Trophoblast cell (in vitro differentiated cells and primary cell): ENCODE data around the gene KCNJ6.

ENCODE experiments used
- DNase-seq, 2 donors: peaks; one replicate each; pipeline ENCODE4 v3.0.0-alpha.2; 2016
- H2AFZ ChIP-seq: 2 replicates; pipeline ENCODE4 v1.6.1; 2013; ENCODE audit warnings: low read length, moderate library complexity, mild to moderate bottlenecking; ENCODE audit not compliant: insufficient read depth, poor library complexity
- H2AK5ac ChIP-seq: 2 replicates; pipeline ENCODE4 v1.6.1; 2013; ENCODE audit warnings: mild to moderate bottlenecking, low read length
- H2BK120ac ChIP-seq: 2 replicates; pipeline ENCODE4 v1.6.1; 2013; ENCODE audit warnings: low read length, mild to moderate bottlenecking, moderate library complexity; ENCODE audit not compliant: insufficient read depth, poor library complexity
- H2BK12ac ChIP-seq: 2 replicates; pipeline ENCODE4 v1.6.1; 2013; ENCODE audit warnings: mild to moderate bottlenecking, low read length, moderate library complexity
- H2BK5ac ChIP-seq: 2 replicates; pipeline ENCODE4 v1.6.1; 2013; ENCODE audit warnings: low read length, low read depth, moderate library complexity, mild to moderate bottlenecking; ENCODE audit not compliant: poor library complexity
- H3K14ac ChIP-seq: 2 replicates; pipeline ENCODE4 v1.6.1; 2013; ENCODE audit warnings: mild to moderate bottlenecking, low read length
- H3K18ac ChIP-seq: 2 replicates; pipeline ENCODE4 v1.6.1; 2013; ENCODE audit warnings: mild to moderate bottlenecking, low read length
- H3K23ac ChIP-seq: 2 replicates; pipeline ENCODE4 v1.6.1; 2013; ENCODE audit warnings: low read length
- H3K27ac ChIP-seq: 2 replicates; pipeline ENCODE4 v1.5.1; 2013; ENCODE audit warnings: low read depth, mild to moderate bottlenecking, inconsistent platforms, low read length, moderate library complexity
- H3K27me3 ChIP-seq: 2 replicates; pipeline ENCODE4 v1.6.1; 2013; ENCODE audit warnings: inconsistent platforms, mild to moderate bottlenecking, low read length, moderate library complexity; ENCODE audit not compliant: insufficient read depth
- H3K36me3 ChIP-seq, 2 experiments: 1 replicate in 1 of 2; 2 replicates in 1 of 2; pipeline ENCODE4 v1.6.1; 2013; ENCODE audit warnings: low read length in 2 of 2, mild to moderate bottlenecking in 2 of 2, moderate library complexity in 1 of 2; ENCODE audit not compliant: insufficient read depth in 2 of 2, control insufficient read depth in 1 of 2
- H3K4ac ChIP-seq: 2 replicates; pipeline ENCODE4 v1.6.1; 2013; ENCODE audit warnings: low read depth, mild to moderate bottlenecking, low read length, moderate library complexity
- H3K4me1 ChIP-seq, 2 experiments: 1 replicate in 1 of 2; 2 replicates in 1 of 2; pipeline ENCODE4 v1.6.1; 2013; ENCODE audit warnings: low read length in 2 of 2, mild to moderate bottlenecking in 2 of 2, moderate library complexity in 1 of 2; ENCODE audit not compliant: insufficient read depth in 2 of 2, control insufficient read depth in 1 of 2
- H3K4me2 ChIP-seq: 2 replicates; pipeline ENCODE4 v1.6.1; 2013; ENCODE audit warnings: inconsistent platforms, mild to moderate bottlenecking, low read length, moderate library complexity
- H3K4me3 ChIP-seq: 2 replicates; pipeline ENCODE4 v1.5.1; 2013; ENCODE audit warnings: mild to moderate bottlenecking, low read depth, low read length, inconsistent platforms
- H3K79me1 ChIP-seq: one replicate; pipeline ENCODE4 v1.6.1; 2013; ENCODE audit warnings: low read length
- H3K79me2 ChIP-seq: 2 replicates; pipeline ENCODE4 v1.6.1; 2013; ENCODE audit warnings: low read length, mild to moderate bottlenecking; ENCODE audit not compliant: control insufficient read depth, insufficient read depth, poor library complexity
- H3K9ac ChIP-seq: 2 replicates; pipeline ENCODE4 v1.6.1; 2013; ENCODE audit warnings: mild to moderate bottlenecking, low read length
- H3K9me3 ChIP-seq: 2 replicates; pipeline ENCODE4 v1.6.1; 2013; ENCODE audit warnings: low read depth, mild to moderate bottlenecking, control low read depth, inconsistent platforms, low read length; ENCODE audit not compliant: insufficient read depth
- H4K12ac ChIP-seq: 2 replicates; pipeline ENCODE4 v1.6.1; 2013; ENCODE audit warnings: low read depth, mild to moderate bottlenecking, low read length, moderate library complexity
- H4K8ac ChIP-seq: 2 replicates; pipeline ENCODE4 v1.6.1; 2013; ENCODE audit warnings: low read depth, mild to moderate bottlenecking, low read length, moderate library complexity
- H4K91ac ChIP-seq: one replicate; pipeline ENCODE4 v1.6.1; 2013; ENCODE audit warnings: low read depth, mild to moderate bottlenecking, low read length, moderate library complexity
- WGBS: extraction: QIAGEN DNeasy Blood & Tissue Kit; methylation state at CpG from one replicate; pipeline ENCODE4 v1.1.7; 2013; ENCODE audit warnings: missing lambda C conversion rate; ENCODE audit not compliant: insufficient read length, insufficient coverage; ENCODE audit errors: extremely low coverage; 5-methylcytosine and 5-hydroxymethylcytosine counted together

KCNJ6 gene

GRCh38 chr21:37601027-37601426 is 315.2 kb downstream of the KCNJ6 start:
- Histone ChIP-seq H3K14ac (no peak overlapping the region), H3K4me2 (no peak overlapping the region), H2AFZ (no peak overlapping the region), H3K27ac (no peak overlapping the region), H3K23ac (no peak overlapping the region), H4K8ac (no peak overlapping the region), H3K18ac (no peak overlapping the region), H3K36me3 (no peaks in the 10 kb centered on the region), H3K9ac (no peak overlapping the region), H2AK5ac (no peak overlapping the region), H2BK12ac (no peak overlapping the region), H3K4me3 (no peak overlapping the region), H3K79me2 (no peaks in the 10 kb centered on the region), H3K4me1 (no peaks in the 10 kb centered on the region), H3K27me3 (no peaks in the 10 kb centered on the region), H3K4ac (no peak overlapping the region), H3K79me1 (no peaks in the 10 kb centered on the region), H2BK5ac (no peak overlapping the region), H3K9me3 (peaks cover 8% of the 10 kb centered on the region), H4K91ac (no peak overlapping the region), H2BK120ac (no peak overlapping the region), H4K12ac (no peak overlapping the region)
- no CpG with 5 or more reads among the region's 3 CpGs for WGBS
- no peak for DNase-seq

- H3K4me1 ChIP-seq = peaks cover 3 to 4% of the 10 kb centered on the region in 2 experiments
- H2BK120ac ChIP-seq = no peak overlapping the region
- no peak overlapping the region for H3K27ac ChIP-seq
- H3K9me3 ChIP-seq = peaks cover 3% of the 10 kb centered on the region
- H3K27me3 ChIP-seq = peaks cover 2% of the 10 kb centered on the region
- no peak overlapping the region for H3K4ac ChIP-seq
- H3K4me3 ChIP-seq = no peak overlapping the region
- H3K79me2 ChIP-seq = no peaks in the 10 kb centered on the region
- no peak overlapping the region for H4K91ac ChIP-seq
- H4K8ac ChIP-seq = no peak overlapping the region
- H4K12ac ChIP-seq = no peak overlapping the region
- H3K4me2 ChIP-seq = no peak overlapping the region
- H2AK5ac ChIP-seq = no peak overlapping the region
- no peaks in the 10 kb centered on the region for H3K79me1 ChIP-seq
- no peak for DNase-seq
- no peak overlapping the region for H2AFZ ChIP-seq
- H3K23ac ChIP-seq = no peak overlapping the region
- WGBS = no CpG with 5 or more reads among the region's 8 CpGs
- no peak overlapping the region for H2BK5ac ChIP-seq
- H2BK12ac ChIP-seq = no peak overlapping the region
- no peak overlapping the region for H3K14ac ChIP-seq
- H3K18ac ChIP-seq = no peak overlapping the region
- peak overlapping the region; percentile 39 for H3K9ac ChIP-seq
- H3K36me3 ChIP-seq = no peaks in the 10 kb centered on the region
These were observed 320.3 kb downstream of the KCNJ6 start for GRCh38 chr21:37595944-37596343.

- Histone ChIP-seq H3K27me3 (peaks cover 2% of the 10 kb centered on the region), H2BK5ac (no peak overlapping the region), H3K18ac (no peak overlapping the region), H3K4me3 (no peak overlapping the region), H3K36me3 (no peaks in the 10 kb centered on the region), H3K79me1 (no peaks in the 10 kb centered on the region), H3K14ac (no peak overlapping the region), H3K4ac (no peak overlapping the region), H4K91ac (no peak overlapping the region), H3K27ac (no peak overlapping the region), H4K12ac (no peak overlapping the region), H3K23ac (no peak overlapping the region), H2AK5ac (no peak overlapping the region), H2BK120ac (no peak overlapping the region), H3K9ac (no peak overlapping the region), H2BK12ac (no peak overlapping the region), H3K79me2 (no peaks in the 10 kb centered on the region), H3K4me1 (peaks cover 3 to 4% of the 10 kb centered on the region in 2 experiments), H4K8ac (no peak overlapping the region), H3K4me2 (no peak overlapping the region), H3K9me3 (peaks cover 3% of the 10 kb centered on the region), H2AFZ (no peak overlapping the region)
- DNase-seq = no peak
- no CpG with 5 or more reads among the region's 15 CpGs for WGBS
These were observed 321.7 kb downstream of the KCNJ6 start for GRCh38 chr21:37594472-37594951.

GRCh38 chr21:37593740-37594471 is 322.4 kb downstream of the KCNJ6 start:
- H2BK120ac ChIP-seq = no peak overlapping the region
- no peaks in the 10 kb centered on the region for H3K79me2 ChIP-seq
- H4K8ac ChIP-seq = no peak overlapping the region
- no peak overlapping the region for H2AFZ ChIP-seq
- no peaks in the 10 kb centered on the region for H3K79me1 ChIP-seq
- no peak overlapping the region for H2BK12ac ChIP-seq
- no peak overlapping the region for H4K91ac ChIP-seq
- H3K14ac ChIP-seq = no peak overlapping the region
- no peak overlapping the region for H3K4ac ChIP-seq
- H3K4me2 ChIP-seq = no peak overlapping the region
- peaks cover 3% of the 10 kb centered on the region for H3K9me3 ChIP-seq
- no peak overlapping the region for H2AK5ac ChIP-seq
- no peak for DNase-seq
- H3K27me3 ChIP-seq = peaks cover 2% of the 10 kb centered on the region
- no peak overlapping the region for H3K23ac ChIP-seq
- no peak overlapping the region for H4K12ac ChIP-seq
- no peak overlapping the region for H3K18ac ChIP-seq
- H3K4me3 ChIP-seq = no peak overlapping the region
- H3K9ac ChIP-seq = no peak overlapping the region
- H3K27ac ChIP-seq = no peak overlapping the region
- H3K4me1 ChIP-seq = peaks cover 3 to 4% of the 10 kb centered on the region in 2 experiments
- no peaks in the 10 kb centered on the region for H3K36me3 ChIP-seq
- no CpG with 5 or more reads among the region's 19 CpGs for WGBS
- no peak overlapping the region for H2BK5ac ChIP-seq
